CD14-positive monocyte (primary cell): Measurements from ENCODE around the gene SPATS2. TPM values are rescaled to one million over a fixed set of nuclear protein-coding genes. Genes with fewer than 3 reads are reported as not detected.

Experiments used
- DNase-seq, 3 donors: peaks; one replicate each; pipeline ENCODE4 v3.0.0-alpha.2; 2011 to 2022
- H2AFZ ChIP-seq: 2 replicates; pipeline ENCODE4 v1.6.0; 2012; ENCODE audit warnings: mild to moderate bottlenecking, low read depth, low read length, inconsistent platforms; ENCODE audit not compliant: insufficient read depth, poor library complexity, severe bottlenecking
- H3K27ac ChIP-seq, 2 donors: 1 replicate in 1 of 2; 2 replicates in 1 of 2; pipeline ENCODE4 v1.5.1; 2012 to 2013; ENCODE audit warnings: low read length in 2 of 2, control low read depth in 1 of 2, inconsistent platforms in 1 of 2, low read depth in 1 of 2, mild to moderate bottlenecking in 1 of 2
- H3K27me3 ChIP-seq, 2 donors: one replicate each; pipeline versions ENCODE4 v1.6.0 to v1.6.1; 2011 to 2013; ENCODE audit warnings: low read length in 2 of 2; ENCODE audit not compliant: control insufficient read depth in 2 of 2, insufficient read depth in 2 of 2
- H3K36me3 ChIP-seq, 2 donors: replicated peaks in 1 of 2; 1 replicate in 1 of 2; 2 replicates in 1 of 2; pipeline versions ENCODE4 v1.5.1 to v1.6.1; 2012 to 2013; ENCODE audit warnings: low read length in 2 of 2, control low read depth in 1 of 2, inconsistent platforms in 1 of 2, mild to moderate bottlenecking in 1 of 2; ENCODE audit not compliant: insufficient read depth in 2 of 2, control insufficient read depth in 1 of 2
- H3K4me1 ChIP-seq, 2 donors: 1 replicate in 1 of 2; 2 replicates in 1 of 2; pipeline versions ENCODE4 v1.5.1 to v1.6.1; 2012 to 2013; ENCODE audit warnings: low read length in 2 of 2, control low read depth in 1 of 2, inconsistent platforms in 1 of 2, mild to moderate bottlenecking in 1 of 2, moderate library complexity in 1 of 2; ENCODE audit not compliant: insufficient read depth in 2 of 2, control insufficient read depth in 1 of 2
- H3K4me2 ChIP-seq: replicated peaks from 2 replicates; pipeline ENCODE3; 2012; ENCODE audit warnings: low read length, moderate library complexity, mild to moderate bottlenecking; ENCODE audit not compliant: poor library complexity, severe bottlenecking; ENCODE audit errors: extremely low read depth
- H3K4me3 ChIP-seq, 3 experiments: fragments of 200-600 bp in 1 of 3; sonication (generic) in 1 of 3; replicated peaks in 1 of 3; 1 replicate in 2 of 3; 2 replicates in 1 of 3; pipeline ENCODE4 v1.5.1; 2011 to 2013; ENCODE audit warnings: low read length in 3 of 3, mild to moderate bottlenecking in 3 of 3, control low read depth in 2 of 3, low read depth in 2 of 3, inconsistent platforms in 1 of 3, moderate library complexity in 1 of 3
- H3K79me2 ChIP-seq: 2 replicates; pipeline ENCODE4 v1.6.0; 2012; ENCODE audit warnings: mild to moderate bottlenecking, control low read depth, inconsistent platforms, low read length, moderate library complexity; ENCODE audit not compliant: insufficient read depth
- H3K9ac ChIP-seq: 2 replicates; pipeline ENCODE4 v1.6.0; 2017; ENCODE audit warnings: low read length, mild to moderate bottlenecking; ENCODE audit not compliant: insufficient read depth, poor library complexity, severe bottlenecking
- H3K9me3 ChIP-seq, 2 donors: replicated peaks in 1 of 2; 1 replicate in 1 of 2; 2 replicates in 1 of 2; pipeline versions ENCODE4 v1.5.1 to v1.6.1; 2012 to 2013; ENCODE audit warnings: low read length in 2 of 2, control low read depth in 1 of 2; ENCODE audit not compliant: control insufficient read depth in 1 of 2, insufficient read depth in 1 of 2
- H4K20me1 ChIP-seq: 2 replicates; pipeline ENCODE4 v1.6.0; 2012; ENCODE audit warnings: mild to moderate bottlenecking, low read length, control low read depth, moderate library complexity; ENCODE audit not compliant: insufficient read depth
- H3K27ac Mint-ChIP-seq, 7 donors: one replicate each; pipeline ENCODE4 v1.8.0; 2020; ENCODE audit warnings: mild to moderate bottlenecking in 7 of 7, mixed read lengths in 7 of 7, moderate library complexity in 6 of 7, inconsistent platforms in 2 of 7
- H3K27me3 Mint-ChIP-seq, 3 donors: one replicate each; pipeline ENCODE4 v1.8.0; 2021 to 2022; ENCODE audit warnings: low read depth in 3 of 3, mild to moderate bottlenecking in 3 of 3, mixed read lengths in 3 of 3, moderate library complexity in 3 of 3, inconsistent platforms in 1 of 3
- H3K36me3 Mint-ChIP-seq, 2 donors: one replicate each; pipeline ENCODE4 v1.8.0; 2020; ENCODE audit warnings: mixed read lengths in 2 of 2, inconsistent platforms in 1 of 2, mild to moderate bottlenecking in 1 of 2
- H3K4me1 Mint-ChIP-seq: one replicate; pipeline ENCODE4 v1.8.0; 2020; ENCODE audit warnings: mild to moderate bottlenecking, mixed read lengths
- H3K4me3 Mint-ChIP-seq, 2 donors: one replicate each; pipeline ENCODE4 v1.8.0; 2020; ENCODE audit warnings: mild to moderate bottlenecking in 2 of 2, mixed read lengths in 2 of 2, moderate library complexity in 1 of 2
- H3K9me3 Mint-ChIP-seq, 7 donors: one replicate each; pipeline ENCODE4 v1.8.0; 2020 to 2022; ENCODE audit warnings: mixed read lengths in 7 of 7, mild to moderate bottlenecking in 6 of 7, moderate library complexity in 6 of 7, inconsistent platforms in 2 of 7
- WGBS: methylation state at CpG from one replicate; pipeline ENCODE4 v1.1.5; 2013; ENCODE audit warnings: missing lambda C conversion rate; ENCODE audit not compliant: insufficient coverage; 5-methylcytosine and 5-hydroxymethylcytosine counted together
- intact Hi-C, 2 donors: fragments of 100-400 bp; cut with micrococcal nuclease; formaldehyde crosslinking; loops; one replicate each; pipeline versions ENCODE4 v1.15.0 to v1.15.1; 2023
- polyA plus RNA-seq, 3 donors: library from polyadenylated mRNA; depleted of rRNA in 1 of 3; unstranded in 2 of 3; stranded (reverse) in 1 of 3; fragments of 300-500 nt in 2 of 3; fragments of >200 nt in 1 of 3; fragmentation: Illumina TruSeq in 2 of 3; gene quantifications; 1 replicate in 2 of 3; 2 replicates in 1 of 3; pipeline ENCODE4 v1.2.3, GENCODE V29; 2012 to 2021
- TF ChIP-seq, protein P1 (sequence below): fragments of 200-600 bp; IDR thresholded peaks from one replicate; pipeline ENCODE4 v1.8.0; 2022; ENCODE audit warnings: antibody characterized with exemption, mild to moderate bottlenecking

Gene SPATS2
- polyA plus RNA-seq, 3 donors = 1.1 to 3.2 (median 1.8) TPM

DNA sequence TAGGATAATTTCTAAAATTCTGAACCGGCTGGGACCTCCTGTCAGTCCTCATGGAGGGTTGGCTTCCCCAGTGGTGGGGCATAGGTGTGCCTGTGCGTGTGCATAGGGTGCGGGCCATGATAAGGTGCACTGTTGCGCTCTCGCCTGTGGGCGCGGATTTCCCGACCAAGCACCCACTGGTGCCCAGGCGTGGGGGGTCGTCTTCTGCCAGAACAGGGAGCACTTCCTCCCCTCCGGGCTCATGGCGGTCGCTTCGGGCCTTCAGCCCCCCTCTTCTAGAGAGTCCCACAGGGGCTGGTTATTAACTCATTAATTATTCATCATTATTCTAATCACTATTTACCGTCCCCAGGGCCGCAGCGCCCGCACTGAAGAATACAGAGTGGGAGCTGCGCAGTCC, 33.0 kb upstream of the SPATS2 start:
- no peak for DNase-seq
- H3K27me3 ChIP-seq = peaks cover 62 to 73% of the 10 kb centered on the region in 2 donors
- peaks cover 0 to 17% of the 10 kb centered on the region in 2 donors for H3K9me3 ChIP-seq
- peaks cover 39 to 40% of the 10 kb centered on the region in 2 donors for H3K36me3 Mint-ChIP-seq
- peaks cover 0 to 21% (median 11%) of the 10 kb centered on the region in 7 donors for H3K9me3 Mint-ChIP-seq
- TF ChIP-seq, protein P1, sequence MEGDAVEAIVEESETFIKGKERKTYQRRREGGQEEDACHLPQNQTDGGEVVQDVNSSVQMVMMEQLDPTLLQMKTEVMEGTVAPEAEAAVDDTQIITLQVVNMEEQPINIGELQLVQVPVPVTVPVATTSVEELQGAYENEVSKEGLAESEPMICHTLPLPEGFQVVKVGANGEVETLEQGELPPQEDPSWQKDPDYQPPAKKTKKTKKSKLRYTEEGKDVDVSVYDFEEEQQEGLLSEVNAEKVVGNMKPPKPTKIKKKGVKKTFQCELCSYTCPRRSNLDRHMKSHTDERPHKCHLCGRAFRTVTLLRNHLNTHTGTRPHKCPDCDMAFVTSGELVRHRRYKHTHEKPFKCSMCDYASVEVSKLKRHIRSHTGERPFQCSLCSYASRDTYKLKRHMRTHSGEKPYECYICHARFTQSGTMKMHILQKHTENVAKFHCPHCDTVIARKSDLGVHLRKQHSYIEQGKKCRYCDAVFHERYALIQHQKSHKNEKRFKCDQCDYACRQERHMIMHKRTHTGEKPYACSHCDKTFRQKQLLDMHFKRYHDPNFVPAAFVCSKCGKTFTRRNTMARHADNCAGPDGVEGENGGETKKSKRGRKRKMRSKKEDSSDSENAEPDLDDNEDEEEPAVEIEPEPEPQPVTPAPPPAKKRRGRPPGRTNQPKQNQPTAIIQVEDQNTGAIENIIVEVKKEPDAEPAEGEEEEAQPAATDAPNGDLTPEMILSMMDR = no peak
- H3K4me3 ChIP-seq = no peak overlapping the region
- WGBS = 20% methylated on average over 15 of the region's 19 CpGs
- H3K27ac ChIP-seq = no peak overlapping the region
- peaks cover 34% of the 10 kb centered on the region for H3K4me1 Mint-ChIP-seq
- intact Hi-C loops = no loop called here
- peaks cover 73 to 86% (median 74%) of the 10 kb centered on the region in 3 donors for H3K27me3 Mint-ChIP-seq
- peak overlapping the region in 1 of 2 donors; percentile 78 for H3K4me3 Mint-ChIP-seq
- no peak overlapping the region for H3K4me2 ChIP-seq
- no peaks in the 10 kb centered on the region for H4K20me1 ChIP-seq
- peaks cover 10 to 24% of the 10 kb centered on the region in 2 donors for H3K36me3 ChIP-seq
- H3K79me2 ChIP-seq = no peaks in the 10 kb centered on the region
- H3K9ac ChIP-seq = no peak overlapping the region
- no peak overlapping the region for H2AFZ ChIP-seq
- peaks cover 11 to 22% of the 10 kb centered on the region in 2 donors for H3K4me1 ChIP-seq
- H3K27ac Mint-ChIP-seq = no peak overlapping the region

DNA sequence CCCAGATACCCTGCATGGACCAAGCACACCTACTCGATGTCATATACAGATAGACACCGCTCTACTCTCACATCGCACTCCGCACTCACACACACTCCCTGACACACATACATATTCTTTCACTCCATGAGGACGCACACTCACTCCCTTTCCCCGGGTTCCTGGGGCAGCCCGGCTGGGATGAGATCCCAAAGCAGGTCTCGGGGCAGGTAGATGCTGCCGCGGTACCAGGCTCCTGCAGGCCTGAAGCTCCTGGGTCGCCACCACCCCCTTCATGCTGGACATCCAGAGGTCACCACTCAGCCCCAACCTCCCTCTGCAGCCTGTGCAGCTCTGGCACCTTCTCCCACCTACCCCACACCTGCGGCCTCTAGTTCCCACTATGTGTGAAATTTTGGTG, 32.6 kb upstream of the SPATS2 start:
- H3K4me2 ChIP-seq = no peak overlapping the region
- H3K4me1 ChIP-seq = peaks cover 11 to 22% of the 10 kb centered on the region in 2 donors
- H4K20me1 ChIP-seq = no peaks in the 10 kb centered on the region
- WGBS = 51% methylated on average over 11 of the region's 12 CpGs
- TF ChIP-seq, protein P1 = no peak
- H3K9ac ChIP-seq = no peak overlapping the region
- Mint-ChIP-seq H3K27ac (no peak overlapping the region), H3K27me3 (peaks cover 77 to 91% (median 78%) of the 10 kb centered on the region in 3 donors), H3K4me3 (peak overlapping the region in 1 of 2 donors; percentile 78), H3K36me3 (peaks cover 34 to 36% of the 10 kb centered on the region in 2 donors), H3K9me3 (peaks cover 0 to 21% (median 11%) of the 10 kb centered on the region in 7 donors), H3K4me1 (peaks cover 34% of the 10 kb centered on the region)
- H2AFZ ChIP-seq = no peak overlapping the region
- DNase-seq = no peak
- H3K27ac ChIP-seq = no peak overlapping the region
- peaks cover 0 to 17% of the 10 kb centered on the region in 2 donors for H3K9me3 ChIP-seq
- H3K36me3 ChIP-seq = peaks cover 10 to 20% of the 10 kb centered on the region in 2 donors
- intact Hi-C loops = no loop called here
- no peaks in the 10 kb centered on the region for H3K79me2 ChIP-seq
- no peak overlapping the region for H3K4me3 ChIP-seq
- H3K27me3 ChIP-seq = peaks cover 62 to 78% of the 10 kb centered on the region in 2 donors
